Measurements from ENCODE around the gene RNU5B-1.
"Not testable (repeated sequence)": the region's sequence is repeated elsewhere in the genome, so short reads cannot be mapped to it uniquely, and the experiment has no call there.

The RNU5B-1 gene

DNA sequence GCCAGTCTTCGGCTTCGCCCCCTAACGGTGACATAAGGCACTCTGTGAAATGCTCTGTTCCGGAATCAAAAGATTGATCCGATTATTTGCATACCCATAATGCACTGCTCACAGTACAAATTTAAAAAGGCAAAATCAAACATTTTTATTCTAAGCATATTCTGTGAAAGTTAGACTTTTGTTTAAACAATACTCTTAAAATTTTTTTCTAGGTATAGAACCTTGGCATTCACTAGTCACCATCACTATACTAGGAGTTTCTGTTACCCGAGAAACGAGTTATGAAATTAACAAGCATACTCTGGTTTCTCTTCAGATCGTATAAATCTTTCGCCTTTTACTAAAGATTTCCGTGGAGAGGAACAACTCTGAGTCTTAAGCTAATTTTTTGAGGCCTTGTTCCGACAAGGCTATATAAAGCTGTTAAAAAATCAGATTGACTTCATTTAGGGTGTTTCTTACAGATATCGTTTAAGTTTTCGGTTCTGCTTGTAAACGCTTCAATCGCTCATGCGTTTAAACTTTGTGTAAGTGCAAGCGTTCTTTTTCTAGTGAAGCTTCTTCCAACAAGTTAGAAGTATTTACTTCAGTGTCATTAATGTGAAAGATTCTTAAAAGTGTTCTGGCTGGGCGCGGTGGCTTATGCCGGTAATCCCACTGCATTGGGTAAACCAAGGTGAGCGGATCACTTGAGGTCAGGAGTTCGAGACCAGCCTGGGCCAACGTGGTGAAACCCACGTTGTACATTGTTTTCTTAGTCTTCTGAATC, at the start of gene RNU5B-1:
TSS of gene RNU5B-1 (plus strand) at position 297 of the 769 bp plus-strand sequence.
- FAIRE-seq, result peak; percentile 84

DNA sequence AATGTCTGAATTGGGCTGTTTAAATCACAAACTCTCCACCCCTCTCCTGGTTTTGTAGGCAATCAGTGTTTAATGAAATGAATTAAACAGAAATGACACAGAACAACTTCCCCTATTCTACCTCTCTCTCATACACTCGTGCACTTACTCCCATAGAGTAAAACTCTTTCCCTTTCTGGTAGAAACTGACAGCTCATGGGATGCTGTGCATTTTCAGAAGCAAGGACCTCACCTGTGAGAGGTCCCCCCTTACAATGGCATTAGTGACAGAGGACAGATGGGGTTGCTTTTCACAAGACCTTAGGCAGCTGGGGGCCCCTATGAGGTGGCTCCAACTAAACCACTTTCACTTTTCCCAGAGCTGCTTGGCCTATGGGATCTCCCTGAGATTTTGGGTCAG, 49.7 kb upstream of the RNU5B-1 start:
- no peak for FAIRE-seq

DNA sequence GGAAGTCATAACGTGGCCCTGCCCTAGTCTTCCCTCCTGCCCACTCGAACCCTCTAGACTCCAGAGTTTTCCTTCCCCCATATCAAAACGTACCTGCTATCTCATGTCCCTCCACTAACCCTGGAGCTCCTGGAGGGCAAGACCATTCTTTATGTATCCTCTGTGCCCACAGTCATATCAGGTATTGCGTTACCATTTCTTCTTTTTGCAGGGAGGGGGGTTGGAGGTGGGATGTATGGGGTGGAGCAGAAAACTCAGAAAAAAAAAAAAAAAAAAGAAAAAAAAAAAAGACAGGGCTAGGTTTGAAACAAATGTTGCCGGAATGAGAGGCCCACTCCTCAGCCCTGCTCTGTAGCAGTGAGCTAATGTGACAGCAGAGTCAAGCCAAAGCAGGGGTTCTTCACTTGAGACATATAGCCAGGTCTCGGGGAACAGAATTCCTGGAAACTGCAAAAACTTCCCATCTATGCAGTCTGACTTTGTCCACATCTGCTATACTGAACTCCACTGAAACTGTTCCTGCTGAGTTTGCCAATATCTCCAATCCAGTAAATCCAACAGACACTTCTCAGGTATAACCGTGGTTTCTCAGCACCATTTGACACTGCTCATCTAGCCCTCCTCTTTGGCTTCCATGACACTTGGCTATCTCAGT, 48.9 kb upstream of the RNU5B-1 start:
- FAIRE-seq, result no peak

DNA sequence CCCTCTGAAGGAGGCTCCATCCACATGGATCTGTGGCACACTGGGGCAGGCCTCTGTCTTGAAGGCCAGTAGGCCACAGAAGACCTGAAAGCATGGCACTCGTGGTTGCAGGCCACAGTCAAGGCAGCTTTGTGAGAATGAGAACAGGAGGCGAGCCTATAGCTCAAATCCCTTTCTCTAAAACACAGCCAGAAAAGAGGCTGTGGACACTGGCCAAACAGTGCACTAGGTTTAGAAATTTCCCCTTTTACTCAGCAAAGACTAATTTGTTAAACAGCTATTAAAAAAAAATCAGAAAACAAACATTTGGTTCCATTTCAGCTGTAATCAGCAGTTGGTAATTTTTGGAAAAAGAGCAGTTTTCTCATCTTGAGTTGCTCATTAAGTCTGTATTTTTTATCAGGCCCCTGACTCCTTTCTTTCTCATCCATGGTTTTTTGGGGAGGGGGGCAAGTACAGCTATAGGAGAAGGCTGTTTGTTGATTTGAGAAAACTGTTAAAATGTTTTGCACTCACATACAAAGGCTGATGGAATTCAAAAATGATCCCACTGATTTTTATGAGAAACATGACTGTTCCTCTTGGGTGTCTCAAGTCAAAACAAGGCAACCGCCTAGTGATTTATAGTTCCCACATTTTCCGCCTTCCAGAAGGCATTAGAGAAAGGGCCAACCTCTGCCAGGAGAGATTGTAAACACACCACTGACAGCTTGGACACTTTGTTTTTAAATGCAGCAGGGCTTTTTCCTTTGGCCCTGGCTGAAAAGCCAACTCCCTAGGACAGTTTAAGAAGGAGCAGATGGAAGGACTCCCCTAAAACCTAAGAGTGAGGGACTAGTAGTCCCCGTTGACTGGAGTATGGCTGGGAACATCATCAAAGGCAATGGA, 45.9 kb upstream of the RNU5B-1 start:
- no peak for FAIRE-seq

DNA sequence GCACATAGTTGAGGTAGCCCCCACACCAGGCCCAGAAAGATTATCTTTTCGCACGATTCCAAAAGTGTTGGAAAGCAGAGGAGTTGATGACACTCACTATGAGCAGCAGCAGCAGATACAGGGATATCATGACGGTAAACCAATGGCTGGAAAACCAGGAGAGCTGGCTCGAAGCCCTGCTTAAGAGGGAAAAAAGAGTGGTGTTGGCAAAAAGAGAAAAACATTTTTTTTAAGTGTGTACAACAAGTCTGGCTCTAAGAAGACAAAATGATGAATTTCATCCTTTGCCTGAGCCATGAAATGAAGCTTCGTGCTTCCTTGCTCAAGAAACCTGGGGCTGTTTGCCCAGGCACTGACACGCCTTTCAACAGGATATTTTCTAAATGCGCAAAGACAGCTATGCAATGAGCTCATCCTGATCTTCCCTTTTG, 45.1 kb upstream of the RNU5B-1 start:
- no peak for FAIRE-seq

DNA sequence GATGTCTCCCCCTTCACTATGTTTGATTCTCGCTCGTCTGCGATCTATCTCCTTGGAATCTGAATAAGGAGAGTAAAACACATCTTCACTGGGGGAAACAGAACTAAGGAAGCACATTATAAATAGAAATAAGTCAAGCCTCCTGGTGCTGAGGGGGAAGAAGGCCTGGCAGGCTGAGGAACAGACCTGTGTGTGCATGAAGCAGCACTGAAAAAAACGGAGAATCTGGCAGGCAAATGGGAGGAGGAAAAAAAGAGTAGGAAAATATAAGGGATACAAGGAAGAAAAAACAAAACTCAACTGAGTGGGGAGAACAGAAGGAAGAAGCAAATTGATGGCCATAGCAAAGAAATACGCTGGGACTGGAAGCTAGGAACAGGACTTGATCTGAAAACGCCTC, 43.5 kb upstream of the RNU5B-1 start:
- no peak for FAIRE-seq

DNA sequence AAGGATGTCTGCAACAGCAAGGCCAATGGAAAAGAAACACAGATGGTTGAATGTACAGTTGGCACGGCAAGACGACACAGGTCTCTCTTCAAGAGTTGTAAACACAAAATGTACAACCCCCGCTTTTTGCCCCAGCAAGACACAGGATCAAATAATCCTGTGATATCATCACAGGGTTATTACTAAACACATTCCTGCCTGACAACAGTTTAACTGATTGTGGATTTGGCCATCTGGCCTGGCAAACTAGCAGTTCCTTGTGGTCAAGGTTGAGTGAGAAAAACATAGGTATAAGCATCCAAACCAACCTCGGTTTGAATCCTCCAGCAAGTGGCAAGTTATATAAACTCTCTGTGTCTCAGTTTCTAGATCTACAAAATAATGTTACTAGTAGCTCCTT, 41.2 kb upstream of the RNU5B-1 start:
- no peak for FAIRE-seq

DNA sequence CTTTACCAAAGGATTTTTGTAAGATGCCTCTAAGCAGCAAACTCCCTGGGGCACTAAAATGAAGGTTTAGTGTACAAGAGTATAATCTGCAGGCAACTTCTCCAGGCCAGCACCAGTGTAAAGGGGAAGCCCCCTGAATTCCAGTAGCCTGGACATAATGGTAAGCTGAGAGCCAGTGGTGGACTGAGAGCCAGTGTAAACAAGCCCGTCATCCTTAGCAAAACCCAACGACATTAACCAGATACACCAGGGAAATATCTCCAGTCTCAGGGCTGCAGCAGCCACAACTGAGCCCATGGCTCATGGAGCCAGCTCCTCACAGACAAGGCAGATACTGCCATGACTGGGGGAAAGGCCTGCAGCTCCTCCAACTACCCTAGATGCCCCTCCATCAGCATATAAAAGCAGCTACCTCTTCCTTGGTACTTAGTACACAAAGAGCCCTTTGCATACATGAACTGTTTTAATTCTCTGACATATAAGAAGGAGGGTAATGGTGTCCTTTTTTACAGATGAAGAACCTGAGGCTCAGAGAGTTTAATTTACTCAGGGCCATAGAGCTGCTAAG, 39.5 kb upstream of the RNU5B-1 start:
- no peak for FAIRE-seq

DNA sequence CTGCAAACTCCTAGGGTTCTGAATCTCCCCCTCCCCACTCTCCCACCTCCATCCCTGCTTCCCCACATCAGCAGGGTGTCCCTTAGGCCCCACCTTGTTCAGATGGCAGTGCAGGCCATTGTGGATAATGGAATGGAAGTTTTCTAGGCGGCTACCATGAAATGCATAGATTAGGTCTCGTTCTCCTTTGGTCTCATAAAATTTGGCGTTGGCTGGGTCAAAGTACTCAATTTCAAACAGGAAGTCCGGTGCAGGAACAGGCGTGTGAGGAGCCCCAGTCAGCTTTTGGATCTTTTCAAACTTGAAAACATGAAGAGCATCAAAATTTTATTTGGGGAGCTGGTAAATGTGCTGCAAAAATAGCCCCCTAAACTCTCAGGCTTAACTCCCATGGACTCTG, 38.0 kb upstream of the RNU5B-1 start:
- no peak for FAIRE-seq

DNA sequence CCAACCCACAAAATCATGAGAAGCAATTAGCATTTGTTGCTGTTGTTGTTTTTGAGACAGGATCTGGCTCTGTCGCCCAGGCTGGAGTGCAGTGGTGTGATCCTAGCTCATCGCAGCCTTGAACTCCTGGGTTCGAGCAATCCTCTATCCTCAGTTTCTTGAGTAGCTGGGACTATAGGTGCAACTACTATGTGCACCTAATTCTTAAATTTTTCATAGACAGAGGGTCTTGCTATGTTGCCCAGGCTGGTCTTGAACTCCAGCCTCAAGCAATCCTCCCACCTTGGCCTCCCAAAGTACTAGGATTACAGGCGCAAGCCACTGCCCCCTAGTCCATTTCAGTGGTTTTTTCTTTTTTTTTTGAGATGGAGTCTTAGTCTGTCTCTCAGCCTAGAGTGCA, 36.1 kb upstream of the RNU5B-1 start:
- FAIRE-seq, result no peak

DNA sequence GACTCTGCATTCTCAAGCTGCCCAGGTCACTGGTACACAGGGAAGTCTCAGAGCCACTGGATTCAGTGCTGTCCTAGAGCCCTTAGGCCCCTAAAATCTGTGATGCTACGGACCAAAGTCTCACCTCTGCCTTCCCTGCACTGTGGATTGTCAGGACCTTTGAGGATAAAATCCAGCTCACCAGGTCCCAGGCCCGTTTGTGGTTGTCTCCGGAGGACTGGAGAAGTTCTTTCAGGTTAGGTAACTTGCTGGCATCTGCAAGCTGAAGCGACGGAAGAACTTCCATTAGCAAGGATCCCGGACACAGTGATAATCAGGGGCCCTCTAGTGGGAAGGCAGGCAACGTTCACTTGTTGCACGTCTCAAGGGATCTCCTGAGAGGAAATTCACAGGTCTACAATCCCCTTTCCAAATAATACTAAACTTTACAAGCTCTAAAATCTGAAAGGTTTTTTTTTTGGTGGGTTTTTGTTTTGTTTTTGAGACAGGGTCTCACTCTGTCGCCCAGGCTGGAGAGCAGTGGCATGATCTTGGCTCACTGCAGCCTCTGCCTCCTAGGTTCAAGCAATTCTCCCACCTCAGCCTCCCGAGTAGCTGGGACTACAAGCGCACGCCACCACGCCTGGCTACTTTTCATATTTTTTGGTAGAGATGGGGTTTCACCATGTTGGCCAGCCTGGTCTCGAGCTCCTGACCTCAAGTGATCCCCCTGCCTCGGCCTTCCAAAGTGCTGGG, 33.5 kb upstream of the RNU5B-1 start:
- not testable (repeated sequence) for FAIRE-seq

DNA sequence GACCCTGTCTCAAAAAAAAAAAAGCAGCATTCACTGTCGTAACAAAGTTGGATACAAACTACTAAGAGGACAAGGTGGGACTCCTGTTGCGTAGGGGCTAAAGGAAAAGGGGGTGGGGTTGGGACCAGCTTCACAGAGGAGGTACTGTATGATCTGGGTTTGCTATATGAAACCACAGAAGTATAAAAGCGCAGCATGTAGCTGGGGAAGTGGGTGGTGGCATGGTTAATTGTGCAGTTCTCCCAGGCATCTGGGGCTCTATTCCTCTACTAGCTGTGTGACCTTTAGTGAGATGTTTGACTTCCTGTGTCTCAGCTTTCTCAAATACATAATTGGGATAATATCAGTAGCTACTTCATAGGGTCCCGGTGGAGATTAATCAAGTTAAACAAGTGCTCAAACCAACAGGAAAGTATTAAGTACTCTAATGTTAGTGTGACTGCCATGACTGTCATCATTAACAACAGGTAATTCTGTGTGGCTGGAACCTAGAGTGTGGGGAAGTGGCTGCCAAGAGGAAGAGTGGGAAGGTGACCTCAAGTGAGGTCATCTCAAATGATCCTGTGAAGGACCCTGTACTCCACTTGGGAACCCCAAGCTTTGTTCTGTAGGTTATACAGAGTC, 29.3 kb upstream of the RNU5B-1 start:
- FAIRE-seq, result no peak

DNA sequence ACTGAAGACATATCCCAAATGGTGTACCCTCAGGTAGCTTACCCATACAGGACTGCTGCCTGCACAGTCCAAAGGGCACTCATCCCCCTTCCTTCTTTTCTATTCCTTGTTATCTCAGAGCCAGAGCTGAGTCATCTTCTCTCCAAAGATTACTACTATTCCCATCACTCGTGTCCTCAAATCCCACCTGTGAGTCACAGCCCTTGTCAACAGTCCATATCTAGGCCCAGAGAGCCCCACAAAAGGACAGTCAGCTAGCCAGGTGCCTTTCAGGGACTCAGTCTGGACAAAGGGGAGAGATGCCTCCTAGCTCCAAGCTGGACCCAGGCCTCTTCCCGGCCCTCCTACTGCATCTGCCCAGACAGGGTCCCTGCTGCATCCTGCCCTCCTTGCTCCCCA, 28.8 kb upstream of the RNU5B-1 start:
- no peak for FAIRE-seq

DNA sequence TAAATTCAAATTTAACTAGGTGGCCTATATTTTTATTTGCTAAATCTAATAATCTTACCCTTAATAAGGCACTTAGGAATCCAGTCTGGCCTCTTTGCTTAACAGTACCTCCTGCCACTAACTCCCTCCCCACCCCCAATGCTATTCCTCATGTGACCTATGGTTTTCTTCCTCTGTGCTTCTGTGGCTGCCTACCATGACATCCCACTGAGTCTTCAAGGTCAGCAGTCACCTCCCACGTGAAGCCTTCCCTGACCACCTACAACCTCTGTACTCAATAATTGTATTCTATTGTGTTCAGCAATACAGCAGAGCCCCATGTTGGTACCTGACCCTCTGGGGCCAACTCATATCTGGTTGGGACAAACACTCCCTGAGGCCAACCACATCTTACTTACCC, 27.5 kb upstream of the RNU5B-1 start:
- no peak for FAIRE-seq

DNA sequence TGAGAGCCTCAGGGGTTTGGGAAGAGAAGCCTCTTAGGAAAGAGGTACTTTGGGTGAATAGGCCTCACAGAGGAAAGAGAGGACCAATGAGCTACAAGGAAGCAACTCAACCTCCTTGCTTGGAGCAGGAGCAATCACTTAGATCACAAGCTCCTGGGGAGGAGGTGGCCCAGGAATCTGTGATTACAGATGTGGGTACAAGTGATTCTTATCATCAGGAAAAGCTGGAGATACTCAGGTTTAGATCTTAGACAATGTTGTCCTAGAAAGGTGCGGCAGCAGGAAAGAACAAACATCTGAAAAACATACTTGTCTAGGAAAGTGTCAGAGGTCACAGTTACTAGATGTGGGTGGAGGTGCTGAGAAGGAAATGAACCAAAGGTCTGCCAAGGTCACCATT, 26.0 kb upstream of the RNU5B-1 start:
- no peak for FAIRE-seq

DNA sequence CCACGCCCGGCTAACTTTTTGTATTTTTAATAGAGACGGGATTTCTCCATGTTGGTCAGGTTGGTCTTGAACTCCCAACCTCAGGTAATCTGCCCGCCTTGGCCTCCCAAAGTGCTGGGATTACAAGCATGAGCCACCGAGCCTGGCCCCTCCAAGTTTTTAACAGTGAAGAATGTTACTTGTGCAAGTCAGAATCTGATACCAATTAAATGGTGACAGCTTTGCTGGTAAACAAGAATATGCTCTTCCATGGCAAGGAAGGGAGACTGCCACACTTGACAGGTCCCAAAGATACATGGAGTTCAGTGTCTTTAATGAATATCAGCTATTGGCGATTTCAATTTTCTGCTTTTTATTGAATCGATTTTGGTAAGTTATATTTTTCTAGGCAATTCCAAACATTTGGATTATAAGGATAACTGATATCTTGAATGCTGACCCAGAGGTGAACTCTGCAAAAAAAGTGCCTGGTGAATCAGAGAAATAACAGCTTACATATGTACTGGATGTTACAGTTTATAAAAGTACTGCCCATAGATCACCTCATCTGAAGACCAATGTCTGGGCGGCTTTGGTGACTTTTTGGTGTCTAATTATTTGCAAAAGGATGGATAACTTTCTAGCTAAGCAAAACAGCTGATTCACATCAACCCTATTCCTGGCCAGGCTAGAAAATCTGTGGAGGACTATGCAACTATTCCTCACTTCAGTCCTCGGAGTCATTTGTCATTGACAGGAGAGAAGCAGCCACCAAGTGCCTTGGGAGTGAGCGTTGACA, 19.0 kb upstream of the RNU5B-1 start:
- FAIRE-seq, result no peak

DNA sequence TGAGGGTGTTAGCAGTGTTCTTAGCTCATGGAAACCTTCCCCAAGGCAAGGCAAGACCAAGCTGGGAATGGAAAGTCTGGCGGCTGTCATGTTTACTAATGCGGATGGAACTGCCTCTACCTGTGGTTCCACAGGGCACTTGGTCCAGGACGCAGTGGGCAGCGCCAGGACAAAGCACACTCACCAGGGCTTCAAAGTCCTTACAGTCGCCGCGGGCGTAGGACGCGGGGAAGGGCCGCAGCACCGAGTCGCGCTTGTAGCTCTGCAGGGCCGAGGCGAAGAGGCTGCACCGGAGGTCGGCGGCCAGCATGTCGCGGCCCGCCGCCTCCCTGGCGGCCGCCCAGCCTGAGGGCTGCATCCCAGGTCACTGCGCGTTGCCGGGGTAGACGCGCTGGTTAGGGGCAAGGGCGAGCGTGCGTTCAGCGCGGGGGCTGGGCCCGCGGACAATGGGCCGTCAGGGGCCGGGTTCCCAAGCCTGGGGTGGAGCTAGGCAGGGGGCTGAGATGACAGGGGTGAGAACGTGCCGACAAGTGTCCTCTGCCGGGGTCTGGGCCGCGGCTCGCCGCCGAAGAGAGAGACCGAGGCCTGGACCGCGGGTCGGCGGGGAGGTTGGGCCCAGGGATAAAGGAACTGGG, 18.3 kb upstream of the RNU5B-1 start:
- FAIRE-seq, result no peak

DNA sequence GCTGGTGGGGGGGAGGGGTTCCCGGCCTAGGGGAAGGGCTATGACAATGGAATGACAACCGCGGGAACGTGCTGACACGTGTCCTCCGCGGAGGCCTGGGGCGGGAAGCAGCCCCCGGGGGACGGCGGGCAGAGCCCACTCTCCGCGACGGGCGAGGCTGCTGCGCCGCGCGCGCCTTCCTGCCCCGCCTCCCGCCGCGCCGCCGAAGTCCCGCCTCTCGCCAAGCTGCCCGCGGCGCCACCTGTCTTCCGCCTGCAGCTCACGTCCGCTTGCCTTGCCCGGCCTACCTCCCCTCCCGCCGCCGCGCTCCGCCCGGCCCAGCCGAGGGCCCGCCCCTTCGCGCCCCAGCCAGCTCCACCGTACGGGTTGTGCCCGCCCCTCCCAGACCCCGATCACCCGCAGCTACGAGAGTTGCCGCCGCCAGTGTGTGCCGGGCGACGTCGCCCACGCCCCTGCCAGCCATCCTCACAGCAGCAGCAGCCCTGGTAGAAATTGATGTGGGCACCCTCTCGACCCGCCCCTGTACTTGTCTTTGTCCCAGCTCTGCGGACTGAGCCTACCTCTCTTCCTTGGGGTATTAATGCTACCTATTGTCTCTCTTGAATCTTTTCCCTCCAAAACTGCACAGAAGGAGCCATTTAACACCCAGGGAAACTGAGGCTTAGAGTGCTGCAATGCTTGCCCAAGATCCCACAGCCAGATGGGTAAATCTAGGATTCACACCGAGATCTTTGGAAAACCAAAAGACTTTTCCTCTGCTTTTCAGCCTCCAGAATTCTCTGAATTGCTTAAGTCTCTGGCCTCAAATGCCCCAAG, 17.6 kb upstream of the RNU5B-1 start, which contains the start of gene PARP16:
TSS of gene PARP16 (minus strand) at position 180 of the 816 bp plus-strand sequence. CDS start 457 bp downstream, outside the sequence.
- FAIRE-seq, result no peak

DNA sequence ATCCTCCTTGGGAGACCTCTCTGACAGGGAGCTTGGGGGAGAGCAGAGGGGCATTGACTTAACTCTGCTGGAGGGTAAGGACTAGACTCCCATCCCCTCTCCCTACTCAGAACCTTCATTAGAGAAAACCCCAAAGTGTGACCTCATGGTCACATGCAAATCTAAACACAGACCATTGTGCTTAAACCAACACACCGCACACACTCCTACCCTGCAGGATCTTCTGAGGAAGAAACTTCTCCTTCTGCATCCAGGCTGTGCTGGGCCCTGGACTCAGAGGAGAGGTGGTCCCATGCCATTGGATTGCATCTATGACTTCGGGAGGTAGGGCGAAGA, 17.0 kb upstream of the RNU5B-1 start:
- no peak for FAIRE-seq
